IMR-90 (cell line): ENCODE measurements around the gene OR56B1. TPM values are rescaled to one million over a fixed set of nuclear protein-coding genes. Genes with fewer than 3 reads are reported as not detected.

Experiments used
- ATAC-seq: fragments of 200-7000 bp; cut with Tn5 transposase; 2 replicates; pipeline ENCODE4 v1.9.1; 2020; ENCODE audit warnings: low read depth, mild to moderate bottlenecking, moderate library complexity
- BruUV-seq: library from RNA; stranded (reverse); fragments of 400-500 nt; replicated peaks from 2 replicates; lab custom pipeline; 2021; lab: Mats Ljungman, UMichigan
- CTCF ChIA-PET: fragments of 300-600 bp; formaldehyde crosslinking; extraction: SDS; loops from one replicate; lab custom pipeline; 2021; ENCODE audit warnings: antibody characterized with exemption; lab: Yijun Ruan, JAX
- POLR2A ChIA-PET: fragments of 300-600 bp; sonication (Branson Sonifier 250); formaldehyde crosslinking; loops from one replicate; lab custom pipeline; 2022; ENCODE audit warnings: antibody characterized with exemption; ENCODE audit not compliant: unreplicated experiment; lab: Charles Lee
- DNase-seq: peaks from one replicate; pipeline ENCODE4 v3.0.0; 2013
- H2AFZ ChIP-seq: replicated peaks from 2 replicates; pipeline ENCODE3; 2013; ENCODE audit warnings: low read length, mild to moderate bottlenecking; ENCODE audit not compliant: poor library complexity
- H2AK5ac ChIP-seq: 2 replicates; pipeline ENCODE4 v1.6.1; 2013; ENCODE audit warnings: low read depth, low read length, inconsistent platforms
- H2AK9ac ChIP-seq: replicated peaks from 2 replicates; pipeline ENCODE3; 2013; ENCODE audit warnings: mild to moderate bottlenecking, low read depth, low read length, moderate library complexity; ENCODE audit not compliant: poor library complexity
- H2BK120ac ChIP-seq: 2 replicates; pipeline ENCODE4 v1.6.1; 2013; ENCODE audit warnings: low read depth, low read length, inconsistent platforms
- H2BK15ac ChIP-seq: 3 replicates; pipeline ENCODE4 v1.6.1; 2013; ENCODE audit warnings: low read depth, low read length, inconsistent platforms
- H2BK20ac ChIP-seq: 2 replicates; pipeline ENCODE4 v1.6.1; 2013; ENCODE audit warnings: low read depth, mild to moderate bottlenecking, inconsistent platforms, low read length, moderate library complexity
- H2BK5ac ChIP-seq: 2 replicates; pipeline ENCODE4 v1.6.1; 2013; ENCODE audit warnings: mild to moderate bottlenecking, low read depth, low read length, inconsistent platforms; ENCODE audit not compliant: poor library complexity, severe bottlenecking
- H3K14ac ChIP-seq: replicated peaks from 2 replicates; pipeline ENCODE4 v1.6.1; 2013; ENCODE audit warnings: low read depth, low read length, inconsistent platforms
- H3K18ac ChIP-seq: 2 replicates; pipeline ENCODE4 v1.6.1; 2013; ENCODE audit warnings: low read depth, low read length, control low read depth
- H3K23ac ChIP-seq: 2 replicates; pipeline ENCODE4 v1.6.1; 2013; ENCODE audit warnings: low read depth, low read length, inconsistent platforms
- H3K27ac ChIP-seq: 2 replicates; pipeline ENCODE4 v1.5.1; 2013; ENCODE audit warnings: mild to moderate bottlenecking, control low read depth, low read length; ENCODE audit not compliant: insufficient read depth
- H3K27me3 ChIP-seq: 2 replicates; pipeline ENCODE4 v1.6.1; 2013; ENCODE audit warnings: low read length; ENCODE audit not compliant: control insufficient read depth, insufficient read depth
- H3K36me3 ChIP-seq: 2 replicates; pipeline ENCODE4 v1.6.1; 2013; ENCODE audit warnings: low read length, mixed read lengths; ENCODE audit not compliant: control insufficient read depth, insufficient read depth
- H3K4ac ChIP-seq: 2 replicates; pipeline ENCODE4 v1.6.1; 2013; ENCODE audit warnings: low read depth, low read length, inconsistent platforms
- H3K4me1 ChIP-seq: 2 replicates; pipeline ENCODE4 v1.6.1; 2013; ENCODE audit warnings: low read length, mixed read lengths; ENCODE audit not compliant: control insufficient read depth, insufficient read depth
- H3K4me2 ChIP-seq: 2 replicates; pipeline ENCODE4 v1.6.1; 2013; ENCODE audit warnings: low read depth, mild to moderate bottlenecking, control low read depth, low read length, moderate library complexity
- H3K4me3 ChIP-seq: 2 replicates; pipeline ENCODE4 v1.5.1; 2013; ENCODE audit warnings: low read depth, mild to moderate bottlenecking, control low read depth, low read length, moderate library complexity; ENCODE audit not compliant: insufficient read depth
- H3K56ac ChIP-seq: 2 replicates; pipeline ENCODE4 v1.6.1; 2013; ENCODE audit warnings: low read length, inconsistent platforms; ENCODE audit not compliant: insufficient read depth; ENCODE audit errors: extremely low read depth
- H3K79me1 ChIP-seq, 2 experiments: 2 replicates each; pipeline ENCODE4 v1.6.1; 2013; ENCODE audit warnings: low read length in 2 of 2, inconsistent platforms in 1 of 2, low read depth in 1 of 2
- H3K9ac ChIP-seq: 2 replicates; pipeline ENCODE4 v1.6.1; 2013; ENCODE audit warnings: low read depth, low read length, control low read depth
- H3K9me1 ChIP-seq: 2 replicates; pipeline ENCODE4 v1.6.1; 2013; ENCODE audit warnings: low read length, inconsistent platforms; ENCODE audit not compliant: insufficient read depth
- H3K9me3 ChIP-seq: 2 replicates; pipeline ENCODE4 v1.6.1; 2013; ENCODE audit warnings: low read length; ENCODE audit not compliant: control insufficient read depth, insufficient read depth
- H4K20me1 ChIP-seq: 2 replicates; pipeline ENCODE4 v1.6.1; 2013; ENCODE audit warnings: low read length, inconsistent platforms; ENCODE audit not compliant: insufficient read depth
- H4K5ac ChIP-seq: 2 replicates; pipeline ENCODE4 v1.6.1; 2013; ENCODE audit warnings: mild to moderate bottlenecking, low read depth, low read length, control low read depth
- H4K8ac ChIP-seq, 2 experiments: 2 replicates each; pipeline ENCODE4 v1.6.1; 2013; ENCODE audit warnings: low read depth in 2 of 2, low read length in 2 of 2, control low read depth in 1 of 2, inconsistent platforms in 1 of 2
- H4K91ac ChIP-seq: 2 replicates; pipeline ENCODE4 v1.6.1; 2013; ENCODE audit warnings: low read depth, low read length, inconsistent platforms; ENCODE audit not compliant: insufficient read depth
- BHLHE40 ChIP-seq: fragments of 150-350 bp; IDR thresholded peaks from 2 replicates; pipeline ENCODE4 v1.6.1; 2016; ENCODE audit warnings: mild to moderate bottlenecking, low read depth, low read length
- CEBPB ChIP-seq: IDR thresholded peaks from 2 replicates; pipeline ENCODE4 v1.6.1; 2012; ENCODE audit warnings: low read depth, low read length, improper control_type of control experiment
- CHD1 ChIP-seq: IDR thresholded peaks from 2 replicates; pipeline ENCODE4 v1.6.1; 2012; ENCODE audit warnings: low read depth, low read length, improper control_type of control experiment
- CTCF ChIP-seq: conservative IDR thresholded peaks from 2 replicates; pipeline ENCODE4 v1.5.1; 2012; ENCODE audit warnings: mild to moderate bottlenecking, low read depth, low read length, improper control_type of control experiment
- FOS ChIP-seq: fragments of 150-350 bp; IDR thresholded peaks from 2 replicates; pipeline ENCODE4 v1.6.1; 2016; ENCODE audit warnings: low read depth, low read length
- MAFK ChIP-seq: IDR thresholded peaks from 2 replicates; pipeline ENCODE4 v1.6.1; 2012; ENCODE audit warnings: low read depth, low read length, improper control_type of control experiment
- MAZ ChIP-seq: IDR thresholded peaks from 2 replicates; pipeline ENCODE4 v1.6.1; 2012; ENCODE audit warnings: low read depth, mild to moderate bottlenecking, low read length, improper control_type of control experiment, moderate library complexity, borderline replicate concordance
- NFE2L2 ChIP-seq: fragments of 150-350 bp; IDR thresholded peaks from 2 replicates; pipeline ENCODE4 v1.6.1; 2016; ENCODE audit warnings: low read depth, mild to moderate bottlenecking, low read length
- POLR2A ChIP-seq: IDR thresholded peaks from 2 replicates; pipeline ENCODE4 v1.6.1; 2012; ENCODE audit warnings: mild to moderate bottlenecking, low read depth, low read length
- RAD21 ChIP-seq: IDR thresholded peaks from 2 replicates; pipeline ENCODE4 v1.6.1; 2012; ENCODE audit warnings: low read length, improper control_type of control experiment
- RCOR1 ChIP-seq: IDR thresholded peaks from 2 replicates; pipeline ENCODE4 v1.6.1; 2012; ENCODE audit warnings: mild to moderate bottlenecking, low read length, improper control_type of control experiment; ENCODE audit not compliant: insufficient replicate concordance
- RFX5 ChIP-seq: IDR thresholded peaks from 2 replicates; pipeline ENCODE4 v1.8.0; 2012; ENCODE audit warnings: low read depth, mild to moderate bottlenecking, low read length, moderate library complexity
- SMC3 ChIP-seq: fragments of 150-350 bp; IDR thresholded peaks from 2 replicates; pipeline ENCODE4 v1.6.1; 2016; ENCODE audit warnings: low read depth, mild to moderate bottlenecking, antibody characterized with exemption, low read length, moderate library complexity
- USF2 ChIP-seq: fragments of 150-350 bp; IDR thresholded peaks from 2 replicates; pipeline ENCODE4 v1.6.1; 2017; ENCODE audit warnings: mild to moderate bottlenecking, antibody characterized with exemption, low read length, low read depth
- WGBS, 2 experiments: methylation state at CpG; one replicate each; pipeline versions ENCODE4 v1.1.5 to v1.1.7; 2013; ENCODE audit warnings: missing lambda C conversion rate in 2 of 2; ENCODE audit not compliant: insufficient read length in 1 of 2; ENCODE audit errors: extremely low coverage in 2 of 2; 5-methylcytosine and 5-hydroxymethylcytosine counted together
- dilution Hi-C: fragments of 300-500 bp; cut with HindIII; formaldehyde crosslinking; loops from one replicate; pipeline ENCODE4 v1.14.3; 2018; ENCODE audit warnings: low sequenced_read_pairs; ENCODE audit not compliant: unreplicated experiment
- in situ Hi-C: fragments of 300-500 bp; cut with MboI; formaldehyde crosslinking; loops from 3 replicates; pipeline ENCODE4 v1.14.3; 2019; ENCODE audit warnings: low sequenced_read_pairs, inconsistent platforms, mixed read lengths
- intact Hi-C: fragments of 100-400 bp; cut with micrococcal nuclease; formaldehyde crosslinking; loops from 2 replicates; pipeline ENCODE4 v1.10.0; 2022
- polyA plus RNA-seq, 3 experiments: library from polyadenylated mRNA; depleted of rRNA; stranded (reverse); fragments of >200 nt; gene quantifications; 2 replicates each; pipeline ENCODE4 v1.2.3, GENCODE V29; 2012; ENCODE audit warnings: low replicate concordance in 1 of 3
- total RNA-seq: library from RNA; depleted of rRNA; stranded (reverse); fragments of >200 nt; gene quantifications from 2 replicates; pipeline ENCODE4 v1.2.3, GENCODE V29; 2012

The OR56B1 gene
- total and polyA plus RNA-seq, 2 of the 4 experiments (the other 2 are of a cell fraction) = not detected

- Histone ChIP-seq H3K56ac (no peak overlapping the region), H2AFZ (no peak overlapping the region), H3K4me1 (no peaks in the 10 kb centered on the region), H3K27ac (no peak overlapping the region), H4K20me1 (no peaks in the 10 kb centered on the region), H3K18ac (no peak overlapping the region), H3K4me2 (no peak overlapping the region), H2BK15ac (no peak overlapping the region), H4K5ac (no peak overlapping the region), H3K79me1 (no peaks in the 10 kb centered on the region), H3K27me3 (no peaks in the 10 kb centered on the region), H3K9me3 (no peaks in the 10 kb centered on the region), H3K9ac (no peak overlapping the region), H3K4ac (no peak overlapping the region), H2BK20ac (no peak overlapping the region), H3K23ac (no peak overlapping the region), H2AK9ac (no peak overlapping the region), H2BK120ac (no peak overlapping the region), H3K14ac (no peak overlapping the region), H3K9me1 (no peaks in the 10 kb centered on the region), H3K4me3 (no peak overlapping the region), H2AK5ac (no peak overlapping the region), H3K36me3 (no peaks in the 10 kb centered on the region), H4K8ac (no peak overlapping the region), H2BK5ac (no peak overlapping the region), H4K91ac (no peak overlapping the region)
- BruUV-seq = no TSS peak
- POLR2A ChIA-PET = no interaction called here
- intact Hi-C loops (no loop called here), in situ Hi-C loops (no loop called here), dilution Hi-C loops (no loop called here)
- WGBS, 2 experiments = no CpG with 5 or more reads among the region's 1 CpG
- no peak for ATAC-seq
- TF ChIP-seq POLR2A (no peak), SMC3 (no peak), RCOR1 (no peak), USF2 (no peak), BHLHE40 (no peak), CEBPB (no peak), CTCF (no peak), RFX5 (no peak), NFE2L2 (no peak), CHD1 (no peak), MAFK (no peak), RAD21 (no peak), FOS (no peak), MAZ (no peak)
- no peak for DNase-seq
- CTCF ChIA-PET = no interaction called here
These were observed 30.8 kb downstream of the OR56B1 start for GRCh38 chr11:5767056-5767455.
